NOMO-1 (cell line): Measurements from ENCODE around the gene RNASE3.
"Not testable (repeated sequence)": the region's sequence is repeated elsewhere in the genome, so short reads cannot be mapped to it uniquely, and the experiment has no call there.

Source experiments
- DNase-seq, 2 experiments: peaks; one replicate each; lab custom pipeline; 2025; ENCODE audit not compliant: unreplicated experiment in 2 of 2; lab: John Stamatoyannopoulos, UW

The RNASE3 gene

DNA sequence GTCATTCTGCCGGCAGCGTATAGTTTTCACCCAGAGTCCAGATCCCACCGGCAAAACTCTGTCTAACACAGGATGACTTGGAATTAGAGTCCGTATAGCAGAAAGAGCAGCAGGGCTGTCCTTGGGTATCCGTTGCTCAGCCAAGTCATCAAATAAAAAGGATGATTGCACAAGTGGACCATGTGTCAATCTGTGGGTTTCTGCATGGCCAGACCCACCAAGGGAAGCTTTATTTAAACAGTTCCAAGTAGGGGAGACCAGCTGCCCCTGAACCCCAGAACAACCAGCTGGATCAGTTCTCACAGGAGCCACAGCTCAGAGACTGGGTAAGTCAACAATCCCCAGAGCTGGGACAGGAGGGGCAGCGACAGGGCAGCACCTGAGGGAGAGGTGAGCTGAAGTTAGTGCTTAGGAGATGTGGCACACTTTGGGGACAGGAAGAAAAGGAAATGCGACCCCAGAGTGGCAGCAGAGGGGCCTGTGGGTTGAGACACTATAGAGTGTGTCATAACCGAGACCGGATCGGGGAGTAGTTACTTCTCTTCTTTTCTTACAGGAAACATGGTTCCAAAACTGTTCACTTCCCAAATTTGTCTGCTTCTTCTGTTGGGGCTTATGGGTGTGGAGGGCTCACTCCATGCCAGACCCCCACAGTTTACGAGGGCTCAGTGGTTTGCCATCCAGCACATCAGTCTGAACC is at the start of gene RNASE3:
Gene RNASE3, plus strand, starts transcription at position 260 of the 700 bp plus-strand sequence. Its CDS starts 302 bp downstream, at position 562.
- peak; percentile 30 to 51 for DNase-seq

DNA sequence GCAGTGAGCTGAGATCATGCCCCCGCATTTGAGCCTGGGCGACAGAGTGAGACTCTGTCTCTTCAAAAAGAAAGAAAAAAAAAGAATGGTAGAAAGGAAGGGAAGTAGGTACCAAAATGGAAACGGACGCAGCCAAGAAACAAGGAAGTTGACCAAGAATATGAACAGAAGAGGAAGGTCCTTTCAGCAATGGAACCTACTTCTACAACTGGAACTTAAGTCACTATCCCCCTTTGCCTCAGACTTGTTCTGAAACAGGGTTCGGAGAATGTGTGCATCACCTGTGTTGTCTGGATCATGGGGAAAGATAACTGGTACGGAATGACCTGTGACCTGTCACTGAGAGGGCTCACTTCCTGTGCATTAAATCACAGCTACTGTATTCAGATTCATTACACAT is 44.6 kb upstream of the RNASE3 start:
- DNase-seq: peak; percentile 43 to 77

DNA sequence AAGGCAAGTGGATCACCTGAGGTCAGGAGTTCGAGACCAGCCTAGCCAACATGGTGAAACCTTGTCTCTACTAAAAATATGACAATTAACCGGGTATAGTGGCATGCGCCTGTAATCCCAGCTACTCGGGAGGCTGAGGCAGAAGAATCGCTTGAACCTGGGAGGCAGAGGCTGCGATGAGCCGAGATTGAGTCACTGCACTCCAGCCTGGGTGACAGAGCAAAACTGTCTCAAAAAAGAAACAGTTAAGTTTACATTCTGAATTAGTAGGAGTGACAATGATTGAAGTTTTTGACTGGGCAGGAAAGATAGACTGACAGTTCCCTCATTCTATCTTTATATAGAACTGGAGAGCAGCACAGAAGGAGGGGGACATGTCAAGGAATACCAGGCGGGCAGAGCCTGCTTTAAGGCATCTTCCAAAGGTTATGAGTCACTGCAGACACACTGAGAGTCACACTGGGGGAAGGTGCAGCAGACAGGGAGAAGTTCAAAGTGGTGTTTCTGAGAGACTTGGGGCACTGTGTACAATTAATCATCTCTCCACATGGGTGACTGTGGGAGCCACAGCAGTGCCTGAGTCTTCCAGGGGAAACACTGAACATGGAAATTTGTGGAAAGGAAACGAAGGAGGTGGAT is 42.8 kb upstream of the RNASE3 start:
- peak in 1 of 2 experiments; percentile 42 for DNase-seq

DNA sequence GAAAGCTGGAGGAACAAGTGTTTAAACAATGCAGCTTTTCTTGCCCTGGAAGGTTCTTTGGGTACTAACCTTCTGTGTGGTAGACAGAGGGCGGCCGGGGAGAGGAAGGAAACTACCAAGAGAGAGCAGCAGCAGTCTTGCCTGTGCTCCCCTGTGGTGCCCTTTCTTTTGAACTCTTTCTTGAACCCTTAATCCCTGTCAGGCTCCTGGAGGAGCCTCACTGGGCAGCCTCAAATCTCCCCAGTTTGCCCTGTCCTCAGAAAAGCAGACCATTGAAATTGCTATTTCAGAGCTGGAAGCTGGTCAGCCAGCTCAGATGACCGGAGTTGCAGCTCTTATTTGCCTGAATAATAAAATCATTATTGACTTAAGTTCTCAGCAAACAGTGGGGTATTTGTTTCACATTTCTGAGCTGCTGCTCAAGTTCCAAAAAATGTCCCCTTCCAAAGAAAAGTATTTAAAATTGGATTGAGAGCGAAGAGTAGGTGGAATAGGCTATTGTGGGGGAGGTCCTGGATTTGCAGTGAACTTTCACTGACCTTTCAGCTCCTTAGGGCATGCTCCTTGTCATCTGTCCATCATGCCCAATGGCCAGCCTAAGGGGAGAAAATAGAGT is 42.1 kb upstream of the RNASE3 start:
- no peak for DNase-seq

DNA sequence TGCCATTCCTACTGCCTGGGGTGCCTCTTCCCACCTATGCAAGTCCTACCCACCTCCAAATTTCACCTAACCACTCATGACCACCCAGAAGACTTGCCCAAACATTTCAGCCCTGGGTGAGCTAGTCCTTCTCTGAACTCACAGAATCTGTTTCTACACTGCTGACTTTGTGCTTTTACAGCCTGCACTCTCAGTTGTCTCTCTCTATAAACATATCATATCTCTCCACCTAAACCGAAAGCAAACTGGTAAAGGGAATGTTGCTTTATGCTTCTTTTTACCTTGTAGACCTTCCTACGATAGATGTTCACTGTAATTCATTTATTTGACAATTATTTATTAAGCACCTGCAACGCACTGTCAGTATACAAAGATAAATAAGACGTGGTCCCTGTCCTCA is 38.1 kb upstream of the RNASE3 start:
- no peak for DNase-seq

DNA sequence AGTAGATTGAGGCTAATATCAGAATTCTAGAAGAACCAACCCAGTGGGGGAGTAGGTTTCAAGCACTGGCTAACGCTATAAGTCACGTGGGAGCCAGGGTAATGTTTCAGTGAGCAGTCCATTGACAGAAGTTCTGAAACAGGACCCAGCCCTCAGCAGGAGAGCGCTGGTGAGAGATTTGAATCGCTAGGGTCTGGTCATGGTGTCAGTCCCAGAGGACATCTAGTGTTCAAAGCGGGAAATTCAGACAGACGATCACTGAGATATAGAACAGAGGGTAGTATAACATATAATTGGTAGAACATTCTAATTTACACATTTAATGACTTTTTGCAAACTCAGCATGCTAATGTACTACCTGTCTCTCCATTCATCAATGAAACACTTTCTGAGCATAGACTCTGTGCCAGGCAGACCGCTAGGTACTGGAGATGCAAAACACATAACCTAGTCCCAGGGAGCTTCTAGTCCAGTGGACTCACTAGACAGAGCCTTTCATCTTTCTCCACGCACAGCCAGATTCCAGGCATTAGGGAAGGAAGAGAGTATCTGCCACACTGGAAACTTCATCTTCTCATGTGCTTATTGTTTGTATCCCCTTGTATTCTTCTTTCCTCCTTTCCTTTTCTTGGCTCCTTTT is 35.4 kb upstream of the RNASE3 start:
- DNase-seq: peak; percentile 75 to 92

DNA sequence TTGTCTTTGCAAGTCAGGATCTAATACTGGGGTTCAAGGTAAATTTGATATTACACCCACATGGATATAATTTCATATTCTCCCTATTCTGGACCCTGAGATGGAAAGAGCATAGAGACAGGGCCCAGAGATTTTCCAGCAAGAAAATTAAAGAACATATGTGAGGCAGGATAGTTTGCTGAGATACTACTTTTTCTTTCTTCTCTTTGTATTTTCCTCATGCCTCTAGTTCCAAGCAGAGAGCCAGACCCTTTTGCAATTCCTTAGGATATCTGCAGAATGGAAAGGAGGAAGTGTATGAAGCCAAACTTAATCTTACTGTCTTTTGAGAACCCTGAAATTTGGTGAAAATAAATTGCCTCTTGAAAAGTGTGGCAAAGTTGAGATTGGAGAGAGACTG is 34.0 kb upstream of the RNASE3 start:
- DNase-seq: no peak

DNA sequence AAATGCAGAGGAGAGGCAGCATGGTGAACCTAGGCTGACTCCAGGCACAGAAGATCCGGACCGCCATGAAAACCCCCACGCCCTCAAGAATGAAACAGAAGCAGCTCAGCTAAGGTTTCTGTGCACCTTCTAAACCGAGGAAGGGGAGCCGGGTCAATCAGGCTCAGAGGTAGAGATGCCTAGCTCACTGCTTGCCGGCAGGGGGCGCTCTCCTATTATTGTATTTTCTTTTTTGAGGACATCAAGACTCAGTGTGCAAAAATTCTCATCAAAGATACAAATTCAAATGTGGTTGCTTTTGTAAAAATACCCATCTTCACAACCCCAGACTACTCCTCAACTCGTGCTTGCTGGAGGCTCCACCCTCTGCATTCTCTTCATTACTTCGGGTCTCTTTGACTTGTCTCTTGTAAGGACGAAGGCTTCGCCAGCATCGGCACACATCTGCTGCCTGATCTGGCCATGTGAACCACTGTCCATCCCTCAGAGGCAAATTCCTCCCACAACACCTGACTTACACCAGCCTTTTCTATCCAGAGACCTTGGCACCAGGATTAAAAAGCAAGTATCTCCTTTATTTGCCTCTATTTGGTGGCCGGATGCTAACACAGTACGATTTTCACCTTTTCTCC is 33.4 kb upstream of the RNASE3 start:
- DNase-seq: peak; percentile 51 to 77

DNA sequence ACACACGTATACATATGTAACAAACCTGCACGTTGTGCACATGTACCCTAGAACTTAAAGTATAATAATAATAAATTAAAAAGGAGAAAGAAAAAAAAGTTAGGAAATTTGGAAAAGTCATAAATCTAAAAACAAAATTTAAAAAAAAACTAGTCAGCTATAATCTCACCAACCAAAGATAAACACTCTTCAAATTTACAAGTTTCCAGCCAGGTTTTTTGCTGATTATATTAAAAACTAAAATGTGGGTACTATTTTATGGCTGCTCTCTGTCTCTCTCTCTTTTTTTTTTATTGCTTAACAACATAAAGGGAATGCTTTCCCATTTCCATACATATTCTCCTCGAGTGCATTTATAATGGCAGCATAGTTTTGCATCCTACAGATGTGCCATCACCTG is 25.0 kb upstream of the RNASE3 start:
- DNase-seq: no peak

DNA sequence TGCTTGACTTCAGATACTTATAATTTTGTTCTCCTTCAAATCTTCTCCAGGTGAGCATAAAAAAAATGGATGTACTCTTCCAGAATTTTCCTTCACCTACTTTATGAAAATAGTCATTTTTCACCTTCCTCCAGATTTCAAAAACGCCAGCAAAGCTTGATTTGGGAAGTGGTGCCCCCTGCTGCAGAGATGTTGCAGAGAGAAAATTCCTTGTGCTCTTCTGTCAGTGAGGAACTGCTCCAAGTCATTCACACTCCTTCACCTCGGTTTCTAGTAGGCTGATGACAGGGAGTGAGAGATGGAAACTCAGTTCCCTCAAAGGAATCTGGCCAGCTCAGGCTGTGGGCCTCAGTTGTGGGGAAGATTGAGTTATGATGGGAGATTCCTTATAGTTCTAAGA is 24.2 kb upstream of the RNASE3 start:
- peak in 1 of 2 experiments; percentile 20 for DNase-seq

DNA sequence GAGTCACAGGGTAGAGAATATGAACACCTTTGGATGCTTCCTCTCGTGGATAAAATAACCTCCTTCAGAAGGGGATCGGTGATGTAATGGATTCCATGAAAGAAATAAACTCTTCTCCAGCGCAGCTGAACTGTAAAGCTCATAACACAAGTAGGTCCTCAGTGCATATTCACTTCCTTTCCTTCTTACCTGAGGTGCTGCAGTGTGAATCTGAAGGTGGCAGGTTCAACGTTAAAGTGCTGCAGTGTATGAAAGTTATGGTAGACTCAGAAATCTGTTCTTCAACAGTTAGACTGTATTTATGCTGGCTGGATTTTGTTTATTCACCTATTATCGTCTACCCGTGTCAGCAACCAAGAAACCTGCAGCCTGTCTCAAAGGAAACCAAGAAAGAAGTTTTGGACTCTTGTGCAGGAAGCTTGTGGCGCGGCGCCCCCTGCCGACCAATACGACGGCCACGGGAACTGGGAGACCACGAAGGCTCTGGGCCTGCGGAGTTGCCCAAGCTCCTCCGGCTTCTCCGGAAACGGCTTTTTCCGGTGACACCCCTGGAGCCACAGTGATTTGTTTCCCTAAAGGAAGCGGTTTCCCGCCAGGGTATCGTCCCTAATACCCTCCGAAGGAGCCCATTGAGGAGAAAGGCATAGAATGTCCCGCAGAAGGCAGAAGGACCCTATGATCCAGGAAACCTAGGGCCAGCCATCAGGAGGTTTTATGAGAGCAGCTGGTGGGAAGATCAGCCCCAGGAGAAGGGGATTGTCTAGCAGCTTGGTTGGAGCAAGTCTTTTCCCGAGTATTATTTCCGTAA is 17.6 kb upstream of the RNASE3 start:
- DNase-seq: peak; percentile 82 to 84

DNA sequence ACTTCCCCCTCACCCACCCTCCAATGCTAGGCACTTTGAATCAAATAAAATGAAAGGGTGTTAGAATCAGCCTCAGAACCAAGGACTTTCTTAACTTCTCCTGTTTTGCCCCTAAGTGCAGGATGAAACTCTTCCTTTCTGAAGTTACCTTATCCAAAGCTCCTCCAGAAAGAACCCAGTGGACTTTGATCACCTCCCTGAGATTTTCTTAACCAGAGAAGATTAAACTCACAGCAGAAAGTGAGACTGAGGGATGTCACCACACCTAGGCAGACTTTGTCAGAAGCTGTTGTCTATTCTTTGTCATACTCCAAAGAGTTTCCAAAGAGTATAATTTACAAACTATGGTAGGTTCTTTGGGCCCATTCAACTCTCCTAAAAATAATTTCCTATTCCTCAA is 14.2 kb upstream of the RNASE3 start:
- DNase-seq: no peak

DNA sequence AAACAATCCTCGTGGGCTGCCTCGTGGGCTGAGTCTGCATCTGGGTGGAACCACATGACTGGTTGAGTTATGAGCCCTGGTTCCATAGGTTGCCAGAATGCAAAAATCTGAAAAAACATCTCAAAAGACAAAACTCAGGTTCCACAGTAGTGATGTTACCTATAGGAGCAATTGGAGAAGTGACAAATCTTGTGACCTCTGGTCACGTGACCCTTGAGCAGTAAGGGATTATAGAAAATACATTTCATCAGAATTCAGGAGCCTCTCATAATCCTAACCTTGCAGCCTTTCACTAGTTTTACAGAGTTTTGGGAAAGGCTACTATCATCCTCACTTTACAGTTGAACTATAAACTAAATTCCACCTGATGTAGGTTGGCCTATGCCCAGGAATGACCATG is 12.5 kb upstream of the RNASE3 start:
- no peak for DNase-seq

DNA sequence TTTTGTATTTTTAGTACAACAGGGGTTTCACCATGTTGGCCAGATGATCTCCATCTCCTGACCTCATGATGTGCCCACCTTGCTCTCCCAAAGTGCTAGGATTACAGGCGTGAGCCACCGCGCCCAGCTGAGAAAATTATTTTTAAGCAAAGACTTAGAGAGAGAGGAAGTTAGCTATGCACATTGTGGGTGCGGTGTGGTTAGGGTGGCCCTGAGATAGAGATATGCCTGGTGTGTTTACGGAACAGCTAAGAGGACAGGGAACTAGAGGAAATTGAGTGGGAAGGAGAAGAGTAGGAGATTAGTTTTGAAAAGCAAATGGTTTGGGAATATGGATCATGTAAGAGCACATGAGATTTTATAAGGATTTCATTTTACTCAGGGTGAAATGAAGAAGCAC is 10.0 kb upstream of the RNASE3 start:
- DNase-seq: peak in 1 of 2 experiments; percentile 31

DNA sequence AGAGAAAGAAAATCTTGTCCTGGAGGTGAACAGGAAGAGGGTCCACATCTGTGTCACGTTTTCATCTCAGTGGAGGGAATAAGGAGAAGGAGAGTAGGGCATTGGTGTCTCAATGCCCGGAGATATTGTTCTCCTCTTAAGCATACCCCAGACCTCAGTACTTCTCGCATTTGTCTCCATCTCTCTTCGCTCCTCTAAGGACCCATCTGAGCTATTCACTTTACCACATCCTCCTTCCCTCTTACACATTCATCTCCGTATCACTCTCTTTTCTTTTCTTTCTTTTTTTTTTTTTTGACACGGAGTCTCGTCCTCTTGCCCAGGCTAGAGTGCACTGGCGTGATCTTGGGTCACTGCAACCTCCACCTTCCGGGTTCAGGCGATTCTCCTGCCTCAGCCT is 8.4 kb upstream of the RNASE3 start:
- DNase-seq: not testable (repeated sequence)

DNA sequence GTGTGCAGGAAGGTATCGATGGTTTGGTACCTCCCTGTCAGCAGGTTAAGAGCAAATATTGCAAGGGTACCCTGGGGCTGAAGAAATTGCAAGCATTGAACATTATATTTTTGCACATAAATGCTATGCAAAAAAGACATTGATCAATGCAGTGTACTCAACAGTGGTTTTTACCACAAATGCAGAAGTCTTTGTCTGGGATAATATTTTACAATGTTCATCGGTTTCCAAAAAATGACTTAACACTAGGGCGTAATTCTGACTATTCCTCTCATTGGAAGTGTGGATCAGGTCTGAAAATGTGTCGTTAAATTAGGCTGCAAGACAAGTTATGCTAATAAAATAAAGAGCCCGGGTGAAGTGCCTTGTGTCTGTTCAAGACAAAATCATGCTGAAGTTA is 2.8 kb upstream of the RNASE3 start:
- peak in 1 of 2 experiments; percentile 34 for DNase-seq

DNA sequence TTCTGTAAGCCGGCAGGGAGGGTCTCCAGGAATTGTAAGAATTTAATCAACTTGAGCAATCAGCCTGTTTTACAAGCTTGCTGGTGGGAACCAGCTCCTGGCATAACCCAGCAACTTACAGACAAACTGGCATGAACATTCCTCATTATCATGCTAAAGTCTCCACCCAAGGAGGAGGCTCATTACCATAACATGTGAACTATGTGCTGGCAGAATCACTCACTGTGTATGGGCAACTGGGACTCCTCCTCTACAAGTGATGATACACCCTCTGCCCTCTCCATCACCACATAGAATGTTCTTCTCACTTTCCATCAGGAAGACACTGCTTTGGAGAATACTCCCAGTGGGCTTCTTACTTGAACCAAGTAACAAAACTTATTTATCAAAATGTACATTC is 4.1 kb downstream of the RNASE3 start:
- DNase-seq: not testable (repeated sequence)

DNA sequence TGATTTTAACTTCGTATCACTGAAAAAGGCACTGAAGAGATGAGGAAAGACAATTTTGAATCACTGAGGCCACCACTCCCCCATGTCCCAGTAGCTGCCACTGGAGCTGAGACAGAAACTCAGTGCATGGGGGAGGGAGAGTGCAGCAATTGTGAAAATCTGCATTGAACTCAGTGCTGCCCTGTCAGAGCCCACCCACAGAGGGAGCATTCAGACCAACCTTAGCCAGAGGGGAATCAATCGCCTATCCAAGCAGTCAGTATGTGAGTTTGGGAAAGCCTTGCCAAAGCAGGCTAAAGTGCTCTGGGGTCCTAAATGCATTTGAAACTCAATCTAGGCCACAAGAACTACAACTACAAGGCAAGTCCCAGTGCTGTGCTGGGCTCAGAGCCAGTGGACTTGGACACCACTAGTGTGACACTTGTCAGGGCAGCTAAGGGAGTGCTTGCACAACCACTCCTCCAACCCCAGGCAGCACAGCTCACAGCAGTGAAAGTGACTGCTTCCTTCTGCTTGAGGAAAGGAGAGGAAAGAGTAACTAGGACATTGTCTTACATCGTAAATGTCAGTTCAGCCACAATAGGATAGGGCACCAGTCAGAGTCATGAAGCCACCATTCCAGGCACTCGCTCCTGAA is 13.3 kb downstream of the RNASE3 start:
- peak; percentile 74 to 78 for DNase-seq

DNA sequence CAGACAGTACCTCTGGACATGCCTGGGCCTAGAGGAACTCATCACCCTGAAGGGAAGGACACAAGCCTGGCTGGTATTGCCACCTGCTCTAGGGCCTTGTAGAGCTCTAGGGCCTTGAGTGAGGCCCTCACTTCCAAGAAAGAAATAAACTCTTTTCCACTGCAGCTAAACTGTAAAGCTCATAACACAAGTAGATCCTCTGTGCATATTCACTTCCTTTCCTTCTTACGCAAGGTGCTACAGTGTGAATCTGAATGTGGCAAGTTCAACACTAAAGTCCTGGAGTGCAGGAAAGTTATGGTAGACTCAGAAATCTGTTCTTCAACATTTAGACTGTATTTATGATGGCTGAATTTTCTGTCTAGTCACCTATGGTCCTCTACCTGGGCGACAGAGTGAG is 14.5 kb downstream of the RNASE3 start:
- DNase-seq: peak; percentile 36 to 57

DNA sequence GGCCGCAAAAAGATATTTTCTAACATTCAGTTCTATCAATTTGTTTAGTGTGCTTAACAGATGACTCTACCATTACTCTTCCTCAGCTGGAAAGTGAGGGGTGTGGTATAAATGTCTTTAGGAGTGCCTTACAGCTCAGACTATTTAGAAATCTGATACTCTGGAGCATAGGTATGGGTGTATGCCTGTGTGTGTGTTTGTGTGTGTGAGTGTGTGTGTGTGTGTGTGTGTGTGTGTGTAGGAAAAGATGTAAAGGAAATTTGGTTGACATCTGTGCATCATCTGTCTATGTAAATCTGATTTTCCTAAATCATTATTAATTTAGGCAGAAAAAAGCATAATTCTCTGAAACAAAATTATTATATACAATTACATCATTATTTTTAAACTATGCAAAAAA is 16.0 kb downstream of the RNASE3 start:
- no peak for DNase-seq
